ACC112 (cell line): ENCODE measurements around the gene ZNF33B.
A peak's percentile ranks its signal among the peaks of the same experiment; 100 is the strongest.
"Not testable (repeated sequence)": the region's sequence is repeated elsewhere in the genome, so short reads cannot be mapped to it uniquely, and the experiment has no call there.

Source experiments
- H2AFZ ChIP-seq: fragments of 200-600 bp; sonication (generic); one replicate; pipeline ENCODE4 v1.6.0; 2017; ENCODE audit warnings: antibody characterized with exemption, low read length; ENCODE audit not compliant: unreplicated experiment
- H3K27ac ChIP-seq: fragments of 200-600 bp; sonication (generic); 2 replicates; pipeline ENCODE4 v1.5.1; 2014; ENCODE audit warnings: low read depth, mild to moderate bottlenecking, antibody characterized with exemption, low read length, moderate library complexity
- H3K27me3 ChIP-seq: fragments of 200-600 bp; sonication (generic); 2 replicates; pipeline ENCODE4 v1.6.1; 2014; ENCODE audit warnings: mild to moderate bottlenecking, antibody characterized with exemption, low read length, moderate library complexity, mixed read lengths; ENCODE audit not compliant: insufficient read depth
- H3K36me3 ChIP-seq: fragments of 200-600 bp; sonication (generic); 2 replicates; pipeline ENCODE4 v1.6.1; 2016; ENCODE audit warnings: mild to moderate bottlenecking, antibody characterized with exemption, low read length, moderate library complexity, mixed read lengths; ENCODE audit not compliant: insufficient read depth
- H3K4me1 ChIP-seq: fragments of 200-600 bp; sonication (generic); one replicate; pipeline ENCODE4 v1.6.1; 2016; ENCODE audit warnings: low read length, mixed read lengths; ENCODE audit not compliant: insufficient read depth, unreplicated experiment, control insufficient read depth
- H3K4me3 ChIP-seq: fragments of 200-600 bp; sonication (generic); 2 replicates; pipeline ENCODE4 v1.5.1; 2014; ENCODE audit warnings: mild to moderate bottlenecking, low read depth, low read length
- H3K79me2 ChIP-seq: fragments of 200-600 bp; sonication (generic); one replicate; pipeline ENCODE4 v1.6.0; 2016; ENCODE audit warnings: low read length; ENCODE audit not compliant: control insufficient read depth, unreplicated experiment, insufficient read depth

ZNF33B gene

GRCh38 chr10:42638055-42638820 is at the start of gene ZNF33B:
ZNF33B (minus strand) TSS chr10:42638570; CDS start chr10:42636928, 1,642 bp downstream.
- peak within 1 kb of the TSS; percentile 77 for H2AFZ ChIP-seq
- no peaks in the 10 kb centered on the region for H3K36me3 ChIP-seq

DNA sequence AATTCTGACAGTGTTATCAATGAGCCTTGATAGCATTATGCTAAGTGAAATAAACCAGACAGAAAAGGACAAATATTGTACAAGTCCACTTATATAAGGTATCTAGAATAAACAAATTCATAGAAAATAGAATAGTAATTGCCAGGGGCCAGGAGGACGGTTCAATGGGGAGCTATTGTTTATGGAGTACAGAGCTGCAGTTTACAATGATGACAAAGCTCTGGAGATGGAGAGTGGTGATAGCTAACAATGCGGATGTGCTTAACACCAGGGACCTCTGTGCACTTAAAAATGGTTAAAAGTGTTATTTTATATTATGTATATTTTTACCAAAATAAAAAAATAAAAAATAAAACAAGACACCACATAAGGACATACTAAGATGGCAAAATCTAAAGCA is 46.1 kb upstream of the ZNF33B start:
- Histone ChIP-seq H3K4me1 (no peaks in the 10 kb centered on the region), H3K27me3 (no peaks in the 10 kb centered on the region; the same call in 1 of the 2 replicates), H2AFZ (no peak overlapping the region), H3K79me2 (no peaks in the 10 kb centered on the region), H3K27ac (no peak overlapping the region), H3K4me3 (no peak overlapping the region), H3K36me3 (no peaks in the 10 kb centered on the region)

More at GRCh38 chr10:42638055-42638820, at the start of gene ZNF33B:
- peaks cover 6% of the 10 kb centered on the region for H3K4me1 ChIP-seq
- no peaks in the 10 kb centered on the region for H3K27me3 ChIP-seq
- H3K27ac ChIP-seq, result peak within 1 kb of the TSS; percentile 75
- H3K4me3 ChIP-seq, result peak within 1 kb of the TSS; percentile 94
- peaks cover 3% of the 10 kb centered on the region for H3K79me2 ChIP-seq

DNA sequence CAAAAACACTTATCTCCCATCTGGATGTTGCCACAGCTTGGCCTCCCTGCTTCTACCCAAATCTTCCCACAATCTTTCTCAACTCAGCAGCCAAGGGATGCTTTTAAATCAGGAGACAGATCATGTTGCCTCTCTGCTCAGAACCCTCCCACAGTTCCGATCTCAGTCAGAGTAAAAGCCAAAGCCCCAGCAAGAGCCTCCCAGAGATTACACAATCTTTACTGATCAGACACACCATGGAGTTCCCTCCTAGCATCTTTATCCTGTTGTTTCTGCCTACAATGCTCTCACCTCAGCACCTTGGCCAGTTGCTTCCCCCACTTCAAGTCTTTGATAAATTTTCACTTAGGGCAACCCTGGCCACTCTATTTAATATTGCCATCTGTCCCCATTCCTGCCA is 41.9 kb upstream of the ZNF33B start:
- H3K79me2 ChIP-seq, result no peaks in the 10 kb centered on the region
- no peak overlapping the region for H3K4me3 ChIP-seq
- H3K4me1 ChIP-seq, result no peaks in the 10 kb centered on the region
- H3K27ac ChIP-seq, result no peak overlapping the region
- no peaks in the 10 kb centered on the region for H3K36me3 ChIP-seq
- H3K27me3 ChIP-seq, result no peaks in the 10 kb centered on the region
- H2AFZ ChIP-seq, result no peak overlapping the region

DNA sequence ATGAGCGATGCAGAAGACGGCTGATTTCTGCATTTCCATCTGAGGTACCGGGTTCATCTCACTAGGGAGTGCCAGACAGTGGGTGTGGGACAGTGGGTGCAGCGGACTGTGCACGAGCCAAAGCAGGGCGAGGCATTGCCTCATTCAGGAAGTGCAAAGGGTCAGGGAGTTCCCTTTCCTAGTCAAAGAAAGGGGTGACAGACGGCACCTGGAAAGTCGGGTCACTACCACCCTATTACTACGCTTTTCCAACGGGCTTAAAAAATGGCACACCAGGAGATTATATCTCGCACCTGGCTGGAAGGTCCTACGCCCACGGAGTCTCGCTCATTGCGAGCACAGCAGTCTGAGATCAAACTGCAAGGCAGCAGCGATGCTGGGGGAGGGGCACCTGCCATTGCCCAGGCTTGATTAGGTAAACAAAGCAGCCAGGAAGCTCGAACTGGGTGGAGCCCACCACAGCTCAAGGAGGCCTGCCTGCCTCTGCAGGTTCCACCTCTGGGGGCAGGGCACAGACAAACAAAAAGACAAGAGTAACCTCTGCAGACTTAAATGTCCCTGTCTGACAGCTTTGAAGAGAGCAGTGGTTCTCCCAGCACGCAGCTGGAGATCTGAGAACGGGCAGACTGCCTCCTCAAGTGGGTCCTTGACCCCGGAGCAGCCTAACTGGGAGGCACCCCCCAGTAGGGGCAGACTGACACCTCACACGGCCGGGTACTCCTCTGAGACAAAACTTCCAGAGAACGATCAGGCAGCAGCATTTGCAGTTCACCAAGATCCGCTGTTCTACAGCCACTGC is 27.0 kb upstream of the ZNF33B start:
- not testable (repeated sequence) for H3K4me3 ChIP-seq, H3K4me1 ChIP-seq

DNA sequence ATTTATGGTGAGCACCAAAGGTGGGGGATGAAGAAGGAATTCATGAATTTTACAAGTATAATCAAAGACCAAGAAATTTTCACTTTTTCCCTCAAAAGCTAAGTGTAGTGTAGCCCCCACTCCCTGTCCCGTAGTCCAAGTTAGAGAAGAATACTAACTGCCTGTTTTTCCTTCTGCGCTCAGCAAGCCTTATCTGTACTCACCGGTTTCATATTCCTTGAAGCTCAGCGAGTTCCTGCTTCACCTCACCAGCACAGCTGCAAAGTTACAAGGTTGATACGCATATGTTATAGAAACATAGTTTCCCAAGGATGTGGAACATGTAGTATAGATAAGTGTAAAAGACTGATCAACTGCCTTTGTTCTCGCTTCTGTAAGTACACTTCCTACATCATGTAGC is 16.0 kb upstream of the ZNF33B start:
- no peak overlapping the region for H2AFZ ChIP-seq
- H3K4me1 ChIP-seq, result no peaks in the 10 kb centered on the region
- H3K36me3 ChIP-seq, result no peaks in the 10 kb centered on the region
- H3K79me2 ChIP-seq, result no peaks in the 10 kb centered on the region
- H3K27me3 ChIP-seq, result peaks cover 51% of the 10 kb centered on the region
- H3K4me3 ChIP-seq, result no peak overlapping the region
- no peak overlapping the region for H3K27ac ChIP-seq

More for the DNA sequence above, 27.0 kb upstream of the ZNF33B start:
- H3K27ac ChIP-seq, H2AFZ ChIP-seq, H3K36me3 ChIP-seq, H3K79me2 ChIP-seq: not testable (repeated sequence)
- H3K27me3 ChIP-seq, result peaks cover 13% of the 10 kb centered on the region

GRCh38 chr10:42652858-42653257 is 14.5 kb upstream of the ZNF33B start:
- H3K4me3 ChIP-seq, result no peak overlapping the region
- H3K36me3 ChIP-seq, result no peaks in the 10 kb centered on the region
- no peaks in the 10 kb centered on the region for H3K4me1 ChIP-seq
- H3K79me2 ChIP-seq, result no peaks in the 10 kb centered on the region
- no peak overlapping the region for H2AFZ ChIP-seq
- H3K27ac ChIP-seq, result no peak overlapping the region
- H3K27me3 ChIP-seq, result peaks cover 61% of the 10 kb centered on the region

- Histone ChIP-seq H2AFZ (no peak overlapping the region), H3K4me3 (no peak overlapping the region), H3K27ac (no peak overlapping the region), H3K79me2 (no peaks in the 10 kb centered on the region), H3K27me3 (peaks cover 70% of the 10 kb centered on the region), H3K4me1 (no peaks in the 10 kb centered on the region), H3K36me3 (no peaks in the 10 kb centered on the region)
Observed at GRCh38 chr10:42650374-42650773, 12.0 kb upstream of the ZNF33B start.

GRCh38 chr10:42648512-42648911 is 10.1 kb upstream of the ZNF33B start:
- H3K36me3 ChIP-seq, result no peaks in the 10 kb centered on the region
- no peak overlapping the region for H2AFZ ChIP-seq
- no peak overlapping the region for H3K4me3 ChIP-seq
- no peaks in the 10 kb centered on the region for H3K79me2 ChIP-seq
- H3K4me1 ChIP-seq, result no peaks in the 10 kb centered on the region
- peaks cover 57% of the 10 kb centered on the region for H3K27me3 ChIP-seq
- no peak overlapping the region for H3K27ac ChIP-seq

- Histone ChIP-seq H3K36me3 (no peaks in the 10 kb centered on the region), H3K4me3 (no peak overlapping the region), H2AFZ (no peak overlapping the region), H3K27ac (no peak overlapping the region), H3K4me1 (no peaks in the 10 kb centered on the region), H3K27me3 (peaks cover 44% of the 10 kb centered on the region), H3K79me2 (no peaks in the 10 kb centered on the region)
Observed at GRCh38 chr10:42646687-42647640, 8.6 kb upstream of the ZNF33B start.

DNA sequence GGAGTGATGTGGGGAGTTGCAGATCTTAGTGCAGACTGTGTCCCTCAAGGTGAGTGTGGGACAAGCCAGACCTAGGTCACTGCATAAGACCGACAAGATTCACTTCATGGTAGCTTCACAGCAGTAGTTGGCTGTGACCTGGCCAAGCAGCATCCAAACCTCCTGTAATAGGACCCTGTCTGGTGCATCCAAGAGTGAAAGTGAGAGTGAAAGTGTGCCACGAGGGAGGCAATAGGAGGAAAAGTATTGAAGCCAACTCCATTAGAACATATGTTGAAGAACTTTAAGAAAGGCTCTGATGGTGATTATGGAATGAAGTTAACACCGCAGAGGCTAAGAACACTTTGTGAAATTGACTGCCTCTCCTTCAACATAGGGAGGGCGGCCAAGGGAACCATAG is 7.8 kb upstream of the ZNF33B start:
- Histone ChIP-seq H3K36me3 (no peaks in the 10 kb centered on the region), H3K27ac (no peak overlapping the region), H3K4me3 (no peak overlapping the region), H2AFZ (no peak overlapping the region), H3K4me1 (no peaks in the 10 kb centered on the region), H3K27me3 (peaks cover 36% of the 10 kb centered on the region), H3K79me2 (no peaks in the 10 kb centered on the region)
